ENCODE data around the gene ADGRG3.
"Not testable (repeated sequence)": the region's sequence is repeated elsewhere in the genome, so short reads cannot be mapped to it uniquely, and the experiment has no call there.

Gene ADGRG3

GRCh38 chr16:57697896-57698537, 29.9 kb downstream of the ADGRG3 start:
- DNase-seq (ENCODE audit: low spot score): no peak

DNA sequence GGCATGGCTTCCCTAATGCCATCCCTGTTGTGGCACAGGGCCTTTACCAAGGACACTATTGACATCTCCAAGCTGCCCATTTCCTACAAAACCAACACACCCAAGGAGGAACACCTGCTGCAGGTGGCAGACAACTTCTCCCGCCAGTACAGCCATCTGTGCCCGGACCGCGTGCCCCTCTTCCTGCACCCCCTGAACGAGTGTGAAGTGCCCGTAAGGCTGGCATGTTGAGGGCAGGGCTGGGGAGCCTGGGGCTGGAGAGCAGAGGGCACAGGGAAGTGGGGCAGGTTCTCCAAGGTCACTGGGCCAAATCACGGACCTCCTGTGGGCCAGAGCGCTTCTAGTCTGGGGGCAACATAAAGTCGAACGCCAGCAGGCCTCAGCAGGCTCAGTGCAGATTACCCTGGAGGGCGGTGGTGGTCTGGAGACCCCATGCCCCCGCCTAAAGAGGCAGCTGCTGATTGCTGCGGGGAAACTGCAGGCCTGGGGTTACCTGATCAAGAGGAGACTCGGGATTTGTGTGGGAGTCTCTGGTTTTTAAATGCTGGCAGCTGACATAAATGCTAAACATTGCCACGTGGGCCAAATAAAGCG, 30.8 kb downstream of the ADGRG3 start:
- no peak for DNase-seq (ENCODE audit: low spot score)

DNA sequence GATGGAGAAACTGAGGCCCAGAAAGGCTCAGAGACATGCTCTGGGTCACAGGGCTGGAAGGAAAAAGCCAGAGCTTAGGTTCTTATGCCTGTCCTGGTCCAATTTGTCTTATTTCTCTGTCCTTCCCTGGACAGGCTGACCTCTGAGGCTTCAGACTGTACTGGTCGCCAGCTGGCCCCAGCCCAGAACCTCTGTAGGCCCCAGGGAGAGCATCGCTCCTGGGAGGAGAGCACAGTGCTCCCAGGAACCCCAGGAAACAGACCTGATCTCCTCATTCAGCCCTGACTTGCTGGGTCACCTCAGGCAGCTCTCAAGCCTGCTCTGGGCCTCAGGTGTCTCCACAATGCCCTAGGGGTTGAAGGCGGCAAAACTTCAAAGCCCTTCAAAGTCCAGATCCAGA, 31.4 kb downstream of the ADGRG3 start:
- no peak for DNase-seq (ENCODE audit: low spot score)

DNA sequence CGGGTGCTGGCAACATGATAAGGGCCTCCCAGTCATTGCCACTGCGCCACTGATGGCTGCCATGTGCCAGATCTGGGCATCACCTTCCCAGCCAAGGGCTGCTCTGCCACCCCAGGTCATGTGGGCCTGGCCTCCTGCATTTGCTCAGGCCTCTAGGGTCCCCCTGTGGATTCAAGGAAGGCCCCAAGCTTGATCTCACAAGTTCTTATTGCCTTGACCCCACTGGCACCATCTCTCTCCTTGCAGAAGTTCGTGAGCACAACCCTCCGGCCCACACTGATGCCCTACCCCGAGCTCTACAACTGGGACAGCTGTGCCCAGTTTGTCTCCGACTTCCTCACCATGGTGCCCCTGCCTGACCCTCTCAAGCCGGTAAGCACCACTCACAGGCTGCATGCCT, 31.8 kb downstream of the ADGRG3 start:
- DNase-seq (ENCODE audit: low spot score): no peak

- no peak for DNase-seq (ENCODE audit: low spot score)
Measured at GRCh38 chr16:57700781-57701551, 32.9 kb downstream of the ADGRG3 start.

GRCh38 chr16:57701759-57702371, 33.8 kb downstream of the ADGRG3 start:
- DNase-seq (ENCODE audit: low spot score): no peak

DNA sequence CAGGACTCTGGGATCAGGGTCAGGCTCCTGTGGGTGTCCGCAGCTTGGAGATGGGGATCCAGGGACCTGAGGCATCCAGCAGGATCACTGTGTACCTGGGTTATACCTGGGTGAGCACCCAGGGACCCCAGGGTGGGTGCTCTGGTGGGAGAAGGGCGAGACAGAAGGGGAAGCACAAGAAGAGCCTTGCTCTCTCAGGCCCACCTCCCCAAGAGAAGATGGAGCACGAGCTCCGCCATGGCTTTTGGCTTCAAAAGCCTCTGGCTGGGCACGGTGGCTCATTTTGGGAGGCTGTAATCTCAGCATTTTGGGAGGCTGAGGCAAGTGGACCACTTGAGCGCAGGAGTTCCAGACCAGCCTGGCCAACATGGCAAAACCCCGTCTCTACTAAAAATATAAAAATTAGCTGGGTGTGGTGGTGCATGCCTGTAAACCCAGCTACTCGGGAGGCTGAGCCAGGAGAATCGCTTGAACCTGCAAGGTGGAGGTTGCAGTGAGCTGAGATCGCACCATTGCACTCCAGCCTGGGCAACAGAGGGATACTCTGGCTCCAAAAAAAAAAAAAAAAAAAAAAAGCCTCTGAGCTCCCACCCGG, 35.4 kb downstream of the ADGRG3 start:
- no peak for DNase-seq (ENCODE audit: low spot score)

DNA sequence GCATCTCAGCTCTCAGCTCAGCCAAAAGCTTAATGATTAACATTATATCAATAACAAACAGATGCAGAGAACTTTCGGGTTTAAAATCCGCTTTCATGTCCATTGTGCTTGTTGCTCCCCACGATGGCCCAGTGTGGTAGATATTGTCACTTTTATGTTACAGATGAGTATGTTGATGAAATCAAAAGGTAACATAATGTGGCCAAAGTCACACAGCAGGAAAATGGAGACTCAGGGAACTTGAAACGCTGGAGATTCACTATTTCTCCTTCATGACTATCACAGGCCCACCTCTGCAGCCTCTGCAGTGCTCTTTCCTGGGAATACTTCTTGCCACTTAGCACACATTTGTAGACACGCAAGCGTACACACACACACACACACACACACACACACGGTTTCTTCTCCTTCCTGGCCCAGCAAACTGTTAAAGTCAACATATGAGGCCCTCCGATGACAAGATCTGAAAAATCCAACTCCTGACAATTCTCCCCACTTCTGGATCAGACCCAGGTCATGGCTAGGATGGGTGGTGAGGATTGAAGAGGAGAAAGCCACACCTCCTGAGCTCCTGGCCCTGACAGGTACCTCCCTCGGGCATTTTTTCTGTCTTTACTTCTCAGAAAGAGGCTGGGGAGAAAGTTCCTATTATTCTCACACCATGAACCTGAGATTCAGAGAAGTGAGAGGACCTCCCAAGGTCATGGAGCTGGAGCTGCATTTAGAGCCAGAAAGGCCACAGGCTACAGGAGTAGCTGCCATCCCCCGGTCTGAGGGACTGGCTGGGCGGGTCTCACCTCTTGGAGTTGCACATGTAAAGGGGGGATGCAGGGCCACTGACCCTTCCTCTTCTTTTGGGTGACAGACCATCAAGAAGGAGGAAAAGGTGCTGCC, 36.2 kb downstream of the ADGRG3 start:
- DNase-seq (ENCODE audit: low spot score): no peak

- DNase-seq (ENCODE audit: low spot score): no peak
Measured at GRCh38 chr16:57704905-57705852, 37.1 kb downstream of the ADGRG3 start.

GRCh38 chr16:57706717-57707116, 38.6 kb downstream of the ADGRG3 start:
- no peak for DNase-seq (ENCODE audit: low spot score)

- DNase-seq (ENCODE audit: low spot score): no peak
Measured at GRCh38 chr16:57707331-57707730, 39.2 kb downstream of the ADGRG3 start.

DNA sequence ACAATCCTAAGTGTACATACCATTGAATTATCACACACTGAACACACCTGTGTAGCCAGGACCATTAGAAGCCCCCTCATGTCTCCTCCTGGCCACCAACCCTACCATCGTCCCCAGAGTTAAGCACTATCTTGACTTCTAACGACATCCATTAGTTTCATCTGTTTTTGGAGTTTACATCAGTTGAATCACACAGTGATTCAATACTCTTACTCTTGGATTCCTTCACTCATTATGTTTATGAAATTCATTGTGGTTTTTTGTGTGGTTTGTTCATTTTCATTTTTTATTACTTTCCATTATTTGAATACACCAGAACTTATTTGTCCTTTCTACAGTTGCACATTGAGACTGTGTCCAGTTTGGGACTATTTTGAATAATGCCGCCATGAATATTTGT, 40.1 kb downstream of the ADGRG3 start:
- DNase-seq (ENCODE audit: low spot score): no peak

GRCh38 chr16:57709663-57710062, 41.6 kb downstream of the ADGRG3 start:
- no peak for DNase-seq (ENCODE audit: low spot score)

GRCh38 chr16:57711346-57711745, 43.2 kb downstream of the ADGRG3 start:
- no peak for DNase-seq (ENCODE audit: low spot score)

DNA sequence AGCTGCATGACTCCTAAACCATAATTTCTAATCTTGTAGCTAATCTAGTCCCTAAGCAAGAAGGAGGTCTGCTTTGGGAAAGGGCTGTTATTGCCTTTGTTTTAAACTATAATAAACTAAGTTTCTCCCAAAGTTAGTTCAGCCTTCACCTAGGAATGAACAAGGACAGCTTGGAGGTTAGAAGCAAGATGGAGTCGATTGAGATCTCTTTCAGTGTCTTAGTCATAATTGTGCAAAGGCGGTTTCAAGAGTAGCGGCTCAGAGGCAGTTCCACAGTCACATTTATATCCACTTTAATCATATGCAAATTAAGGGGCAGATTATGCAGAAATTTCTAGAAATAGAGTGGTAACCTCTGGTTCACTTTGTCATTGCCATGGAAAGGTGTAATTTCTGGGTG, 43.9 kb downstream of the ADGRG3 start:
- no peak for DNase-seq (ENCODE audit: low spot score)

- DNase-seq (ENCODE audit: low spot score): not testable (repeated sequence)
Measured at GRCh38 chr16:57712569-57712968, 44.5 kb downstream of the ADGRG3 start.

- DNase-seq (ENCODE audit: low spot score): no peak
Measured at GRCh38 chr16:57713596-57713995, 45.5 kb downstream of the ADGRG3 start.

- DNase-seq (ENCODE audit: low spot score): no peak
Measured at GRCh38 chr16:57714047-57714446, 45.9 kb downstream of the ADGRG3 start.

GRCh38 chr16:57720142-57720575, 52.1 kb downstream of the ADGRG3 start:
- no peak for DNase-seq (ENCODE audit: low spot score)
